Stimulated activated CD8-positive, alpha-beta memory T cell treated with anti-CD3 and anti-CD28 coated beads, Interleukin-7, amount 100 ng/mL, for 4 hours (primary cell): ENCODE measurements around the gene STOML3.

Experiments
- DNase-seq, 2 donors: peaks; one replicate each; pipeline ENCODE4 v3.0.0-alpha.2; 2020; ENCODE audit warnings: low read depth in 2 of 2

STOML3 gene

GRCh38 chr13:38981096-38981495 is 9.5 kb downstream of the STOML3 start:
- no peak for DNase-seq

DNA sequence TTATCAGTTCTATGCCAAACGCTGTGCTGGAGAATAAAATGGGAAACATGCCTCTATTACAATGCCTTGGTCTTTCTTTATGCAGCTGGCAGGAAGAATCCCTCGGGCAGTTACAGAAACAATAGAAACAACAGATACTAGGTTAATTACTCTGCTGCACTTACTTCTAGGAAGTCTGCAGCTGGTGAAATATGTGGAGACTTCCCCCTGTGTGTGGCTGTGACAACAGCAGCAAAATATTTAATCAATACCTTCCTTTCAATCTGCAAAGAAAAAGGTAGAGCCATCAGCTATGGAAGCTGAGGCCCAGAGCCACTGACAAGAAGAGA is 9.9 kb downstream of the STOML3 start:
- DNase-seq, result no peak

DNA sequence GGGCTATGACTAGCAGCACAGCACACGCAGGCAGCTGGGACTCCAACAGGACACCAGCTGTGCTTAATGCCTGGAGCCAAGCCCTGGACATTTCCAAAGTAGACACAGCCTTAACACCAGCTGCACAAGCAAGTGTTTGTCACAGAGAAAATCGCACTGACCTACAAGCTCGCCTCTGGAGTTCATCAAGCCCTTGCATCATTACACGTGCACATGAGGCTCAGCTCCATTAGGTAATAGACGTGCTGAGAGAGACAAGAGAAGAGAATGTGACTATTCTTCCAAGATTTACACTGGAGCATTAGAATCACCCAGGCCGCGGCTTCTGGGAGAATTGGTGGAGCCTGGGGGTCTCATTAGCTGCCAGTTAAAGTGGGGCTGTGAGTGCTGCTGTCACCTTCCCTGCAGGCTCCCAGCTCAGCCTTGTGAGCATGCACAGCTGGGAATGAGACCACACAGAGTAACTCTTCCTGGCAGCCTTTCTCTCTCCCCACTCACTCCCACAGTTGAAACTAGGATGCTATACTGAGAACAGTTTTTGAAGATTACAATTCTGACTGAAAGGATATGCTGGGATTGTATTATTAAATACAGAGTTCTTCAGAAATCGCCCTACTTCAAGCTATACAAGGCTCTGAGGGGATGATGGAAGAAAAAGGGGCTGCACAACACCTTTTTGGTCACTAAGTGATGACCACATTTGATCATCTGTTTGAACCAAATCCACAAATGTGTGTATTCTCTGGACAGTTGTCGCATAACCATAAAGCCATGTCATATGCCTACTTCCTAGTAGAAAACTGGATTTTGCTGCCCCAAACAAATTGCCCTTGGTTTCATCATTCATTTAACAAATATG is 10.5 kb downstream of the STOML3 start:
- DNase-seq, result no peak

- no peak for DNase-seq
Observed at GRCh38 chr13:38970380-38971051, 20.1 kb downstream of the STOML3 start.

DNA sequence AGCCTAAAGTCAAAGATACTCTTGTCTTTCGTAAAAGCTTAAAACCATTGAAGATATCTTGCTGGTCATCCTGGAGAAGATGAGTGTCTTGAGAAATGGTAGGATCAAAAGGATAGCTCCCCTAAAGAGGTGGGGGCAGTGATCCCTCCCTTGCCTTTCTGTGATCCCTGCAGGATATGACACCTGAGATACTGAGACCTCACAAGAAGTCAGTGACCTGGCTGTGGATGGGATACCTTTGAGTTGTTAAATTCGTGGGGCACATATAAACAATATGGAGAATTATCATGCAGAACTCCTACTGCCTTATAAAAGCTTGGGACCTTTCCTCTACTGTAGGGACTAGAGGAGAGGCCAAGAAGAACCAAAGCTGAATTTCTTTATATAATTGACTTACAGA is 21.4 kb downstream of the STOML3 start:
- no peak for DNase-seq

DNA sequence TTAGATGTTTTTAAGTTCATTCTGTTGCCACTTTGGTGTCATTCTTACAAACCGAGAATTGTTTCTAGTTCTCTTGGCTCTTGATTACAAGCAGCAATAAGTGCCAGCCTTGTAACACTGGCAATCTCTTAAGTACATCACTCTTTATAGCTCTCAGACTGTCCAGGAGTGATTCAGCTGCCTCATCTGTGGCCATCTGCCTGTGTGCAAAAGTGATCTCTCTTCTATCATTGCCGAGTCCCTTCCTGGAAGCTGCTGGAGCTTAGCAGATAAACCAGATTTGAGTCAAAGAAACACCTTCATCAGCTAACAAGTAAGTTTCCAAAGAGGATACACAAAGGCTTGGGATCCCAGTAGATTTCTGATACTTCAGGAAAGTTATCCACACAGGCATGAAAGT is 23.2 kb downstream of the STOML3 start:
- no peak for DNase-seq

- no peak for DNase-seq
Observed at GRCh38 chr13:38965281-38965680, 25.4 kb downstream of the STOML3 start.

- no peak for DNase-seq
Observed at GRCh38 chr13:38960175-38960574, 30.5 kb downstream of the STOML3 start.

- no peak for DNase-seq
Observed at GRCh38 chr13:38957794-38958592, 32.6 kb downstream of the STOML3 start.

- DNase-seq, result no peak
Observed at GRCh38 chr13:38954844-38955243, 35.8 kb downstream of the STOML3 start.

- DNase-seq, result no peak
Observed at GRCh38 chr13:38954291-38954690, 36.3 kb downstream of the STOML3 start.

DNA sequence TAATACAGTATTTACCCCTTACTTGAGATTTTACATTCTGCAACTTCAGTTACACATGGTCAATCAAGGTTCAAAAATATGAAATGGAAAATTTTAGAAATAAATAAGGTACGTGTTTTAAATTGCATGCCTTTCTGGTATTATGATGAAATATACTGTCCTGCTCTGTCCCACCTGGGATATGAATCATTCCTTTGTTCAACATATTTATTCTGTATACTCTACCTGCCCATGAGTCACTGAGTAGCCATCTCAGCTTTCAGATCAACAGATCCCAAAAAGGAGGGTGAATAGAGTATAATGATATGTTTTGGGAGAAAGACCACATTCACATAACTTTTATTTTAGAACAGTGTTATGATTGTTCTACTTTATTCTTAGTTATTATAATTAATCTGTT is 37.8 kb downstream of the STOML3 start:
- no peak for DNase-seq

- DNase-seq, result no peak
Observed at GRCh38 chr13:38951525-38952313, 38.9 kb downstream of the STOML3 start.

DNA sequence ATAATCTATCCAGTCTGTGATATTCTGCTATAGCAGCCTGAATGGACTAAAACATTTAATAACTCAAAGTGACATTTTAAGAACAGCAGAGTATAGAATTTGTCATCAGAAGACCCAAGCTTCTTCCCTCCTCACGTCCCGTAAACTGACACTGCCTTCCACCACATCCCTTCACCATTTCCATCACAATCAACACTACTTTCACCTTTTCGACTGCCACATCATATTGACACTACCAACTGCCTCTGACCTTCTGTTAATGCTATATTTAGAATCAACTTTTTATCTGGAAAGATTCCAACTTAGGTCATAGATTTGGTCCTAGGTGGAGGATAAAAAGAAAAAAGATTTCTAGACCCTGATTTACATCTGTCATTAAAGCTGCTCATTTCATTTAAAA is 39.6 kb downstream of the STOML3 start:
- no peak for DNase-seq

DNA sequence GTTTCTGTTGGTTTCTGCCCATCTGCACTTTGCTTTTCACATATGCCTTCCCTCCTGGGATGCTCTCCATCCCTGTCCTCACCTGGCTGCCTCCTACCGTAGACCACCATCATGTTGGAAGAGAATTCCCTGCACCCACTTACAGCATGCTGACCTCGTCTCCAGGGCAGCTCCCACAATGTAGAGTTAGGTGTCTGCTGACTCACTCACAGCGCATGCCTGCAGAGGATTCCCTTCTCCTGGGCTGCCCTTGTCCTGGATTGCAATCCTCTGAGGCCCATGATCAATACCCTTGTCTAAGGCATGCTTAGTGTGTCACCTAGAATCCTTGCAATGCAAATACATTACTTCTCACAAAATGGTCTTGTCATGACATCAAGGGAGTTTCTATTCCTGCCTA is 43.6 kb downstream of the STOML3 start:
- no peak for DNase-seq

- no peak for DNase-seq
Observed at GRCh38 chr13:38944219-38944618, 46.4 kb downstream of the STOML3 start.

DNA sequence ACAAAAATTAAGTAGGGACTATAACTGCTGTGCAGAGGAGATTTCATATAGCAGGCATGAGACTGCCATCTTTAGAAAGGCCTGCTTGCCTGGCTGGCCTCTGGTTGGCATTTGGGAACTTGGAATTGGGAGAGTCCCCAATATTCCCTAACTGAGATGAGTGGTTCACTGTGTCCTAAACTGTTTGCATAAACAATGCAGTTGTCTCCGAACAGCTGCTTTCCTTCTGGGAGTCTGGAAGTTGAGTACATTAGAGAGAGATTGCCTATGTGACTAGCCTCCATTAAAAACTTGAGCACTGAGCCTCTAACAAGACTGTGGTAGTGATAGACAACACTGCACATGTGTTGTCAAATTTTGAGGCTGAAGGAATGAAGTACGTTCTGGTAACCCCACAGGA is 47.4 kb downstream of the STOML3 start:
- DNase-seq, result no peak

DNA sequence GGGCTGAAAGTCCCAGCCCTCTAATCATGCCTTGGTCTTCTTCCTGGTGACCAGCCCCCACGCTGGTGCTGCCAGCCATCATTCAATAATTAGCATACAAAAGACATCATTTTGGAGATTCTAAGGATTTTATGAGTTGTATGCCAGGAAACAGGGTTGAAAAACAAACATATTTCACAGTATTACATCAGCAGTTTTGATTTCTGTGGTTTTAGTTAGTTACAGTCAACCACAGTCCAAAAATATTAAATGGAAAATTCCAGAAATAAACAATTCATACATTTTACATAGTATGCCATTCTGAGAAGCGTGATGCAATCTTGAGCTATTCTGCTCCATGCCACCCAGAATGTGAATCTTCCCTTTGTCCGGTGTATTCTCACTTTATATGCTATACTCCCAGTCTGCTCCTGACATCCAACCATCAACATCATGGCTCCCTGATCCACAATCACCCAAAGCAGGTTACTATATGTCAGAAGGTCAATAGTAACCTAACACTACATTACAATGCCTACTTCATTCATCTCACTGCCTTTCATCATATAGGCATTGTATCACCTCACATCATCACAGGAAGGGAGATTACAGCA is 49.2 kb downstream of the STOML3 start:
- no peak for DNase-seq

DNA sequence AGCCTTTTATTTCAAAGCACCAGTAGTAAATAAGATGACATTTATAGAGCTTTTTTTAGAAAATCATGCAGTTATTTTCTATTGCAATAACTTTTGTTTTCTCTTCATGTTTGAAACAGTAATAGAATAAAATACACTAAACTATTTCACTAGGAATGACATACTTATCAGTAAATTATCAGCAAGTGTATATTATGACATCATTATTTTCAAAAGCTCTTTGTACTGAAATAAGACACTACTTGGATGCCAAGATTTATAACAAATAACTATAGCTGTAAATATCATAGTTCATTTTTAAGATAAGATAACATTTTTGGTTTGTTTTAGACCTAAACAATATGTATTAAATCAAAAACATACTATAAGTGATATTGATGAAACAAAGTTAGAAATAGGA is 56.8 kb downstream of the STOML3 start:
- DNase-seq, result no peak

DNA sequence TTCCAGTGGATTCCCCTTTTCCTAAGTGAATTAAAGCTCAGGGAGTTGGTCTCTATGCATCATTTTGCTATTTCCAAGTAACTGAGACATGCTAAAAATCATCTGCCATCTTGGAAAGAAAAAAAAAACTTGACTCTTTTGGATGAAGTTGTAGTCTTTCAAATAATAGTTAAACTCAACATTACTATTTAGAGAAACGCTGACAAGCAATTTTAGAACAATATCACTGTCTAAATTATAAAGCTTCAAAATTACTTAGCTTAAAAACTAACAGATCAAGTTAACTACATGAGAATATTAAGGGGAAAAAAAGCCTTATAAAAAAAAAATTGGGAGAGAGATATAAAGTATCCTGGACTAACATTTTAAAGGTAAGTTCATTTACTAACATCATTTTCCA is 68.5 kb downstream of the STOML3 start:
- DNase-seq, result no peak

DNA sequence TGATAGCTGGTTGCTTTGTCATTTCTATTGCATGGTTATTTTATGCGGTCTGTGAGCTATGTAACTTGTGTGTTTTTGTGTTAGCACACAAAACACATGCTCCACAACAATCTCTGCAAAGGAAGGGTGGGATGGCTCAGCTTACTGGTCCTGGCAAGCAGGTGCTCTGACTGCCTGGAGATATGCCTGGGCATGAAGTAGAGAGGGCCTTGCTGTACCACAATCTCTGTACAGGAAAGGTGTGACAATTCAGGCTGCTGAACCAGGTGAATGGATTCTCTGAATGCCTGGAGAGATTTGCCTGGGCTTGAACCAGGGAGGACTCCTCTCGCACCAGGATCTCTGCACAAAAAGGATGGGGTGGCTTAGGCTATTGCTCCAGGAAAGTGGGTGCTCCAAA is 69.5 kb downstream of the STOML3 start:
- no peak for DNase-seq
